Lower lobe of right lung (tissue), 2 donors: Measurements from ENCODE around the gene ZNF222. TPM values are rescaled to one million over a fixed set of nuclear protein-coding genes. Genes with fewer than 3 reads are reported as not detected.

Source experiments
- ATAC-seq, 2 donors: fragments of 200-7000 bp; cut with Tn5 transposase; one replicate each; pipeline ENCODE4 v1.9.1; 2020 to 2022; ENCODE audit warnings: mild to moderate bottlenecking in 2 of 2, moderate library complexity in 2 of 2
- DNase-seq: peaks from one replicate; pipeline ENCODE4 v3.0.0-alpha.2; 2020
- H3K27ac ChIP-seq: fragments of 200-600 bp; one replicate; pipeline ENCODE4 v1.8.0; 2022
- H3K27me3 ChIP-seq: fragments of 200-600 bp; one replicate; pipeline ENCODE4 v1.8.0; 2022; ENCODE audit warnings: low read depth
- H3K36me3 ChIP-seq: fragments of 200-600 bp; one replicate; pipeline ENCODE4 v1.8.0; 2022; ENCODE audit warnings: mild to moderate bottlenecking
- H3K4me1 ChIP-seq: fragments of 200-600 bp; one replicate; pipeline ENCODE4 v1.8.0; 2022
- H3K4me3 ChIP-seq: fragments of 200-600 bp; one replicate; pipeline ENCODE4 v1.8.0; 2022; ENCODE audit warnings: mild to moderate bottlenecking
- H3K9me3 ChIP-seq: fragments of 200-600 bp; one replicate; pipeline ENCODE4 v1.8.0; 2022
- CTCF ChIP-seq: fragments of 200-600 bp; IDR thresholded peaks from one replicate; pipeline ENCODE4 v1.8.0; 2022; ENCODE audit warnings: antibody characterized with exemption, mild to moderate bottlenecking
- intact Hi-C: fragments of 100-400 bp; cut with DNase I; formaldehyde crosslinking; loops from one replicate; pipeline ENCODE4 v1.11.0; 2022
- total RNA-seq: library from RNA; stranded (reverse); fragmentation: NEBNext Ultra II Directional; extraction: Animal tissue kit (Norgen Biotek cat#: 25700); gene quantifications from one replicate; pipeline ENCODE4 v1.2.1, GENCODE V29; 2021
- donor health status: DM: no; HTN: yes; CAD: no; lungs with severe emphysema.

ZNF222 gene
- total RNA-seq, 1 donor from 2014 or later = 3.1 TPM

GRCh38 chr19:44007473-44007872 is 17.7 kb upstream of the ZNF222 start:
- Histone ChIP-seq H3K4me3 (no peak overlapping the region), H3K9me3 (peaks cover 60% of the 10 kb centered on the region), H3K36me3 (peaks cover 42% of the 10 kb centered on the region), H3K27ac (no peak overlapping the region), H3K27me3 (no peaks in the 10 kb centered on the region), H3K4me1 (peaks cover 11% of the 10 kb centered on the region)
- intact Hi-C loops = no loop called here
- ATAC-seq (no peak), DNase-seq (no peak)
- TF ChIP-seq CTCF = no peak

- H3K9me3 ChIP-seq = peaks cover 81% of the 10 kb centered on the region
- ATAC-seq = no peak
- H3K4me1 ChIP-seq = no peaks in the 10 kb centered on the region
- no peak overlapping the region for H3K27ac ChIP-seq
- TF ChIP-seq CTCF = no peak
- no peak overlapping the region for H3K4me3 ChIP-seq
- no peak for DNase-seq
- no peaks in the 10 kb centered on the region for H3K27me3 ChIP-seq
- H3K36me3 ChIP-seq = peaks cover 42% of the 10 kb centered on the region
- intact Hi-C loops = no loop called here
Measured at GRCh38 chr19:44010468-44010867, 14.7 kb upstream of the ZNF222 start.

GRCh38 chr19:44019498-44019897 is 5.7 kb upstream of the ZNF222 start:
- DNase-seq (no peak), ATAC-seq (no peak)
- H3K4me3 ChIP-seq = no peak overlapping the region
- no peaks in the 10 kb centered on the region for H3K36me3 ChIP-seq
- no peak overlapping the region for H3K27ac ChIP-seq
- no peaks in the 10 kb centered on the region for H3K27me3 ChIP-seq
- peaks cover 1% of the 10 kb centered on the region for H3K9me3 ChIP-seq
- no peak for TF ChIP-seq CTCF
- H3K4me1 ChIP-seq = peaks cover under 1% of the 10 kb centered on the region
- intact Hi-C loops = no loop called here

DNA sequence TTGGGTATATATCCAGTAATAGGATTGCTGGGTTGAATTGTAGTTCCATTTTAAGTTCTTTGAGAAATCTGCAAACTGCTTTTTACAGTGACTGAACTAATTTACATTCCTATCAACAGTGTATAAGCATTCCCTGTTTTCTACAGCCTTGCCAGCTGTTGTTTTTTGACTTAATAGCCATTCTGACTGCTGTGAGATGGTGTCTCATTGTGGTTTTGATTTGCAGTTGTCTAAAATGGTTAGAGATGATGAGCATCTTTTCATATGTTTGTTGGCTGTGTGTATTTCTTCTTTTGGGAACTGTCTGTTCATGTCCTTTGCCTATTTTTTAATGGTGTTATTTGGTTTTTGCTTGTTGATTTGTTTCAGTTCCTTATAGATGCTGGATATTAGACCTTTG is 4.0 kb upstream of the ZNF222 start:
- ATAC-seq = no peak
- peaks cover 12% of the 10 kb centered on the region for H3K4me1 ChIP-seq
- H3K36me3 ChIP-seq = no peaks in the 10 kb centered on the region
- intact Hi-C loops = no loop called here
- H3K27ac ChIP-seq = no peak overlapping the region
- no peak for DNase-seq
- no peak for TF ChIP-seq CTCF
- no peak overlapping the region for H3K4me3 ChIP-seq
- no peaks in the 10 kb centered on the region for H3K9me3 ChIP-seq
- no peaks in the 10 kb centered on the region for H3K27me3 ChIP-seq

DNA sequence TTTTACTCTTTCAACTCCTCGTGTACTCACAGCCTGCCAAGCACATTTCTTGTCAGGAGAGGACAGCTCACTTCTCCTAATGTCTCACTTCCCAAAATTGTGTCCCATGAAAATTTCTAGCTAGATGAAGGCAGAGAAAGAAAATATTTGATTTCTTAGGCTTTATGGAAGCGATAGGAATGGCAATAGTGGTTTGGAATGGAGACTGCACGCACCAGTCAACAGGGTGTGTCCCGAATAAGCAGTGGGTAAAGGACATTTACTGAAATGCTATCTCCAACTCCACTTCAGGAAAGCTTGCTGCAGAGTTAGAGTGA is 321 bp upstream of the ZNF222 start:
- DNase-seq = no peak
- H3K9me3 ChIP-seq = peaks cover 15% of the 10 kb centered on the region
- no peak for ATAC-seq
- H3K4me1 ChIP-seq = peaks cover 13% of the 10 kb centered on the region
- intact Hi-C loops = no loop called here
- peaks cover 25% of the 10 kb centered on the region for H3K36me3 ChIP-seq
- no peak for TF ChIP-seq CTCF
- H3K27me3 ChIP-seq = no peaks in the 10 kb centered on the region
- peak overlapping the region; percentile 81 for H3K4me3 ChIP-seq
- no peak overlapping the region for H3K27ac ChIP-seq

DNA sequence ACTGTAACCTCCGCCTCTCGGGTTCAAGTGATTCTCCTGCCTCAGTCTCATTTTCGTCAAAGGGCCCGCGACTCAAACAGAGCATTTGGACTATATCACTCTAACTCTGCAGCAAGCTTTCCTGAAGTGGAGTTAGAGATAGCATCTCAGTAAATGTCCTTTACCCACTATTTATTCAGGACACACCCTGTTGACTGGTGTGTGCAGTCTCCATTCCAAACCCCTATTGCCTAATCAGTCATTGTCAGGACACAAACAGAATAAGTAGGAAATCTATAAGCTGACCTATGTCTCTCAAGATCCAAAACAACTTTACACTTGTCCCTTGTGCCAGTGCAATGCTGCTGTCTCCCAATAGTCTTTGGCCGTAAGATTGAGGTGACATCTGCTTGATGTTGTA is 1.4 kb downstream of the ZNF222 start:
- H3K4me3 ChIP-seq = no peak overlapping the region
- H3K27me3 ChIP-seq = no peaks in the 10 kb centered on the region
- peaks cover 33% of the 10 kb centered on the region for H3K9me3 ChIP-seq
- no peak for TF ChIP-seq CTCF
- no peak for DNase-seq
- H3K4me1 ChIP-seq = peaks cover 13% of the 10 kb centered on the region
- ATAC-seq = no peak
- H3K27ac ChIP-seq = no peak overlapping the region
- intact Hi-C loops = no loop called here
- H3K36me3 ChIP-seq = peaks cover 33% of the 10 kb centered on the region
